NK-92 (cell line): ENCODE results near the gene THSD8.

ENCODE experiments used
- DNase-seq: peaks from one replicate; lab custom pipeline; 2025; ENCODE audit not compliant: unreplicated experiment; lab: John Stamatoyannopoulos, UW

Gene THSD8

GRCh38 chr19:12801466-12802266, at the start of gene THSD8, which contains the start of gene PRDX2:
THSD8 (plus strand) TSS chr19:12802069; CDS start chr19:12802072, 3 bp downstream.
PRDX2 (minus strand) TSS chr19:12801800; CDS start chr19:12801261, 539 bp downstream.
- DNase-seq = no peak

- no peak for DNase-seq
These were observed 47.2 kb upstream of the THSD8 start for GRCh38 chr19:12754465-12755196.

DNA sequence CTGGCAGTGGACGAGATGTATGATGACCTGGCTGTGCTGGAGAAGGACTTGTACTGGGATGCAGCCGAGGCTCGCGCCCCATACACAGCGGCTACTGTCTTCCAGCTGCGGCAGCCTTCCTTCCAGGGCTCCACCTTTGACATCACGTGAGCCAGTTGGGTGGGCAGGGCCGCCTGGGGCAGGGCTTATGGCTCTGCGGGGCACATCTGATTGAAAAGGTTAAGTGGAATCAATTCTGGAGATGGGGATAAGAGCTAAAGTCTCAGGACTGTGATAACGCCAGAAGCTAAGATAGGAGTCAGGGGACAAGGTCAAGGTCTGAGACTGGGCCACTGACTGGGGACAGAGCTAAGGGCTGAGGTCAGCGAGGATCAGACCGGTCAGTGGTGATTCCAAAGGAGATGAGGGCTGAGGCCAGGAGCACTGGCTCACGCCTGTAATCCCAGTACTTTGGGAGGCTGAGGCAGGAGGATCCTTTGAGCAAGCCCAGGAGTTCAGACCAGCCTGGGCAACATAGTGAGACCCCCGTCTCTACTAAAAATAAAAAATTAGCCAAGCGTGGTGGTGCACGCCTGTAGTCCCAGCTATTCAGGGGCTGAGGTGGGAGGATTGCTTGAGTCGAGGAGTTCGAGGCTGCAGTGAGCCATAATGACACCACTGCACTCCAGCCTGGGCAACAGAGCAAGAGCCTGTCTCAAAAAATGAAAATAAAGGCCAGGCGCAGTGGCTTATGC, 45.6 kb upstream of the THSD8 start:
- DNase-seq = no peak

GRCh38 chr19:12757544-12758274, 44.2 kb upstream of the THSD8 start:
- no peak for DNase-seq

DNA sequence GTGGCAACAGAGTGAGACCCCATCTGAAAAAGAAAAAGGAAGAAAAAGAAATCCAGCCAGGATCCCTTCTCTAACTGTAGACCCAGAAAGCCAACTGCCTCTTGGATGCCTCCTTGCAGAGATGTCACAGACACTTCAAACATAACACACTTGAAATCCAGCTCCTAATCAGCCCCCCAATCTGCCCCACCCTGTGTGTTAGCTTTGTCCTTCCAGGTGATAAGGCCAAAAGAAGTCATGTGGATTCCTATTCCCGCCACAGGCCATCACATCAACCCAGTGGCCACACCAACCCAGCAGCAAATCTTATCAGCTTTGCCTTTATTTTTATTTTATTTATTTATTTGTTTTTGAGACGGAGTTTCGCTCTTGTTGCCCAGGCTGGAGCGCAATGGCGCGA, 42.2 kb upstream of the THSD8 start:
- no peak for DNase-seq

DNA sequence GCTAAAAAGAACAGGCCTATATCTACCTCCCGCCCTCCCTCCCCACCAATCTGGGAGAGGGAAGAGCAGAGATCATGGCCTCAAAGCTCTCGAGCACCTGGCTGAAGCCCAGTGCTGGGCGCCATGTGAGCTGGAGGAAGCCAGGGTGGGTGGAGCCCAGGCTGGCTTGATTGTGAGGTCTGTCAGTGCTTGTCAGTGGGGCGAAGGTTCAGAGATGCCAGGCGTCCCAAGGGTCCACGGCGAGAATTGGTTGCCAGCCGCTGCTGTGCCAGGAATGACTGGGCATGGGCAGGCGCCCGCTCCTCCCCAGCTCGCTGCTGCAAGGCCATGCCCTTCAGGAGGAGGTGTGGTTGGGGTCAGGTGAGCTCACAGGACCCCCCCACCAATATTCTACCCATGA, 38.8 kb upstream of the THSD8 start:
- DNase-seq = no peak

GRCh38 chr19:12764698-12765097, 37.2 kb upstream of the THSD8 start:
- no peak for DNase-seq

GRCh38 chr19:12766051-12766521, 35.8 kb upstream of the THSD8 start:
- DNase-seq = no peak

GRCh38 chr19:12767150-12767549, 34.7 kb upstream of the THSD8 start:
- no peak for DNase-seq

DNA sequence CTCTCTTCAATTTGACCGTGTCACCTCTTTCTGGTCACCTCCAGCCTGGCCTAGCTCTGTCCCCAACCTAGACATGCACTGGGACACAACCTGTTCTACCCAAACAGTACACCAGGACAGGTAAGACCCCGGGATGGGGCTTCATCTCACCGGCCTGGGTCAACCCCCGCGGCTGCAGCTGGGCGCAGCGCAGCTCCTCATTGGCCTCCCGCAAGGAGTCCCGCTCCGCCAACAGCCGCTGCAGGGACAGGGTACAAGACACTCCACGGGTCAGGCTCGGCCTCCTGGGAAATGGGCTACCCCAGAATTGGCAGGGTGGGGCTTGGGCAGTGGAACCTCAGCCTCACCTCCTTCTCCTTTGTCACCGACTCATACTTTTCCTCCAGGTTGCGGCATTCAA, 34.2 kb upstream of the THSD8 start:
- DNase-seq = no peak

DNA sequence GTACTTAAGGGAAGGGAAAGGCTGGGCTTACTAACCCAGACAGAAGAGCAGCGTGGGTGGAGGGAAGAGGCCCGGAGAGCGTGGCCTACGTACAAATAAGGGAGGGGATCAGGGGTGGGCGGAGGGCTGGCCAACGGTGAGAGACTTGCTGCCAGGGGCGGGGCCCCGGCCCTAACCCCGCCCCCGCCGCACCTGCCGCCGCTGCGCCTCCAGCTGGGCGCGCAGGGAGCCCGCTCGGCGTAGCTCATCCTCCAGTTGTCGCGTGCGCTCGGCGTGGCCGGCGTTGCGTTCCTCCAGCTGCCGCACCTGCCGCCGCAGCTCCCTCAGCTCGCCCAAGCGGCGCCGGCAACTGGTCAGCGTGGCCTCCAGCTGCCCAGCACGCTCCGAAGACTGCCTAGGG, 32.2 kb upstream of the THSD8 start:
- no peak for DNase-seq

GRCh38 chr19:12770922-12771321, 30.9 kb upstream of the THSD8 start:
- DNase-seq = no peak

- no peak for DNase-seq
These were observed 29.5 kb upstream of the THSD8 start for GRCh38 chr19:12772323-12772722.

DNA sequence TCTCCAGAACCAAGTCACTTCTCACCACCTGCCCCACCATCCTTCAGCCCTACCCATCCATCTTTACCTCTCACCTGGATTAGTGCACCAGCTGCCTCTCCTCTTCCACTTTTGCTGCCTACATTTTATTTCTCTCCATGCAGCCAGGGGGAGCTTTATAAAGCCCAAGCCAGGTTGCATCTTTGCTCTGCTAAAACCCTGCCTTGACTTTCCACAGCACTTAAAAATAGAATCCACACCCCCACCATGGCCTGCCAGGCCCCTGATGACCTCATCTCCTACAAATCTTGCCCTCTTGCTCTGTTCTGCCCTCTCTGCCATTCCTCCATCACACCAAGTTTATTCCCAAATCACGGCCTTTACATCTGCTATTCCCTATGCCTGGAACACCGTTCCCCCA, 28.3 kb upstream of the THSD8 start:
- DNase-seq = no peak

DNA sequence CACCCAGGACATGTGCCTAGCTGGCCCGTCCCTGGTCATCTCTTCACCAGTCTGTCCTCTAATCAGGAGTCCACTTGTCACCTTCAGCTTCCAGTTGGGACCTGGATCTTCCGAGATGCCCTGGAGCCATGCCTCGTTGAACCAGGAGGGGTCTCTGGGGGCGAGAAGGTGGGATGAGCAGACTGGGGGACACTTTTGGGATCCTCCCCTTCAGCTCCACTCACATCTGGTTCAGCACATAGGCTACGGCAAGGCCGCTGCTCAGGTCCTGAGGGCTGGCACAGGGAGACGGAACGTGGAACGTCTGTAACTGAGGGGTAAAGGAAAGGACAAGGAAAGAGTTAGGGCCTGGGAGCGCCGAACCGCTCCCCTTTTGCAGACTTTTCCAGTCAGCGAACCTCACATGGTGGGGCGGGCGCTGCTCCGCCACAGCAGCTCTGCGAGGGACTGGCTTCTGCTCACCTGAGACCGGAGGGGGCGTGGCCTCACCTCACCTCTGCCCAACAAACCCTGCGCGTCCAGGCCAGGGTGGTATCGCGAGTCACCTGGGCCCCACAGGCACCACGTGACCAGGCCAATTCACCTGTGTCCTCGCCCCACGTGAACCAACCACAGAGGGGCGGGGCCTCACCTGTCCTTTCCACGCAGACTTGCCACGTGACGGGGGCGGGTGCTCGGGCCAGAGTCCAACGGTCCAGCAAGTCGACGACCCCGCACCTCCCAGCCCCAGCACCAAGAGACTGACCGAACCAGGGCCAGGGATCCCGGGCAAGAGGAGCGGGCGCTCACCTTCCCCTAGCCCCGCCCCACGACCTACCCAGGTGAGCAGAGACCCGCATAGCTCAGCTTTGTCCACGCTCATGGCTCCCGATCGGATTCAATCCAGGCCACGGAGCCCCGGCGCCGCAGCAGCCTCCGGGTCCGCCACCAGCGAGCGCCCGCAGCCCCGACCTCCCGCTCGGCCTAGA, 27.0 kb upstream of the THSD8 start, which contains the start of gene HOOK2:
Gene HOOK2 (minus strand): TSS at position 965 of the 968 bp plus-strand sequence. CDS start 103 bp downstream, at position 862.
- no peak for DNase-seq

- no peak for DNase-seq
These were observed 24.5 kb upstream of the THSD8 start for GRCh38 chr19:12777217-12778016.

GRCh38 chr19:12778017-12778904, 23.6 kb upstream of the THSD8 start:
- no peak for DNase-seq

DNA sequence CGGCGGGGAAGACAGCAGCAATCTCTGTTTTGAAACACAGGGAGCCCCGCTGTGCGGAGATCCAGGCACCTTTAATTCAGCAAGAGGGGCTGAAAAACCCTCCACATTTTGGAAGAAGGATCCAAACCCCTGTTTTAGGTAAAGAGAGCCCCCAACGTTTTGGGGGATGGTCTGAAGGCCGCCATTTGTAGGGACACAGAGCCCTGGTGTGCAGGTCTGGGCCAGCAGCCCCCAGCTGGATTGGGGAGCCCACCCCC, 23.0 kb upstream of the THSD8 start:
- DNase-seq = no peak
